Activated CD4-positive, alpha-beta T cell treated with anti-CD3 and anti-CD28 coated beads for 36 hours (primary cell): ENCODE data around the gene ISYNA1. TPM values are rescaled to one million over a fixed set of nuclear protein-coding genes. Genes with fewer than 3 reads are reported as not detected.

Source experiments
- ATAC-seq: fragments of 200-7000 bp; cut with Tn5 transposase; one replicate; pipeline ENCODE4 v1.10.0; 2021; ENCODE audit warnings: mild to moderate bottlenecking, moderate library complexity
- CTCF ChIA-PET: fragments of 350-600 bp; sonication (Branson Sonifier 250); formaldehyde crosslinking; loops from one replicate; lab custom pipeline; 2021; ENCODE audit warnings: antibody characterized with exemption; lab: Charles Lee
- POLR2A ChIA-PET: fragments of 350-600 bp; sonication (Branson Sonifier 250); formaldehyde crosslinking; loops from one replicate; lab custom pipeline; 2021; ENCODE audit warnings: antibody characterized with exemption, inconsistent platforms; lab: Charles Lee
- DNase-seq: peaks from one replicate; pipeline ENCODE4 v3.0.0-alpha.2; 2020
- H3K27ac Mint-ChIP-seq: one replicate; pipeline ENCODE4 v1.8.0; 2021; ENCODE audit warnings: mixed read lengths
- H3K27me3 Mint-ChIP-seq: one replicate; pipeline ENCODE4 v1.8.0; 2021; ENCODE audit warnings: mixed read lengths
- H3K36me3 Mint-ChIP-seq: one replicate; pipeline ENCODE4 v1.8.0; 2021; ENCODE audit warnings: low read depth, mixed read lengths
- H3K4me1 Mint-ChIP-seq: one replicate; pipeline ENCODE4 v1.8.0; 2021; ENCODE audit warnings: mixed read lengths
- H3K4me3 Mint-ChIP-seq: one replicate; pipeline ENCODE4 v1.8.0; 2021; ENCODE audit warnings: mild to moderate bottlenecking, moderate library complexity, mixed read lengths
- H3K9me3 Mint-ChIP-seq: one replicate; pipeline ENCODE4 v1.8.0; 2021; ENCODE audit warnings: low read depth, mixed read lengths
- intact Hi-C, 2 experiments: fragments of 100-400 bp; cut with DNase I in 1 of 2; cut with micrococcal nuclease in 1 of 2; formaldehyde crosslinking; loops; one replicate each; pipeline versions ENCODE4 v1.14.2 to v1.15.1; 2022 to 2024; cut with DNase I, micrococcal nuclease
- total RNA-seq, 2 experiments: library from RNA; stranded (reverse); gene quantifications; one replicate each; pipeline ENCODE4 v1.2.3, GENCODE V29; 2021

The ISYNA1 gene
- total RNA-seq, 2 experiments from 2014 or later: 18.8 to 23.3 TPM

- H3K4me3 Mint-ChIP-seq: no peak overlapping the region
- POLR2A ChIA-PET: interaction anchor here (0.6 kb wide), 1 partner anchor 936 kb away, joined by 4 read pairs; no protein-coding TSS in a partner anchor
These were observed 5.5 kb upstream of the ISYNA1 start for GRCh38 chr19:18443406-18443805.

GRCh38 chr19:18442941-18443340, 5.0 kb upstream of the ISYNA1 start:
- no peak overlapping the region for H3K4me3 Mint-ChIP-seq
- H3K4me1 Mint-ChIP-seq: peaks cover 12% of the 10 kb centered on the region
- no peak for DNase-seq
- H3K27me3 Mint-ChIP-seq: no peaks in the 10 kb centered on the region
- ATAC-seq: no peak
- ChIA-PET CTCF (interaction anchor here (0.7 to 1.2 kb wide), 4 partner anchors 9 to 414 kb away, joined by 3 to 4 read pairs (median 3); no protein-coding TSS in a partner anchor), POLR2A (interaction anchor here (0.6 kb wide), 1 partner anchor 937 kb away, joined by 4 read pairs; no protein-coding TSS in a partner anchor)
- intact Hi-C loops: no loop called here
- peak overlapping the region; percentile 87 for H3K27ac Mint-ChIP-seq
- H3K9me3 Mint-ChIP-seq: peaks cover 3% of the 10 kb centered on the region
- H3K36me3 Mint-ChIP-seq: peaks cover 14% of the 10 kb centered on the region

More at GRCh38 chr19:18443406-18443805, 5.5 kb upstream of the ISYNA1 start:
- DNase-seq (no peak), ATAC-seq (no peak)
- H3K9me3 Mint-ChIP-seq: peaks cover 3% of the 10 kb centered on the region
- peaks cover 12% of the 10 kb centered on the region for H3K4me1 Mint-ChIP-seq
- peaks cover 16% of the 10 kb centered on the region for H3K36me3 Mint-ChIP-seq
- no peaks in the 10 kb centered on the region for H3K27me3 Mint-ChIP-seq
- intact Hi-C loops: no loop called here
- CTCF ChIA-PET: interaction anchor here (1.0 to 1.2 kb wide), 3 partner anchors 8 to 414 kb away, joined by 3 to 4 read pairs (median 3); no protein-coding TSS in a partner anchor
- H3K27ac Mint-ChIP-seq: no peak overlapping the region

GRCh38 chr19:18441804-18442788, 4.2 kb upstream of the ISYNA1 start:
- Mint-ChIP-seq H3K4me1 (peaks cover 13% of the 10 kb centered on the region), H3K36me3 (peaks cover 14% of the 10 kb centered on the region), H3K4me3 (no peak overlapping the region), H3K27ac (peak overlapping the region; percentile 87), H3K9me3 (peaks cover 3% of the 10 kb centered on the region), H3K27me3 (no peaks in the 10 kb centered on the region)
- CTCF ChIA-PET: interaction anchor here (0.7 to 1.5 kb wide), 5 partner anchors 9 to 415 kb away, joined by 3 to 4 read pairs (median 3); no protein-coding TSS in a partner anchor
- POLR2A ChIA-PET: no interaction called here
- intact Hi-C loops: no loop called here
- no peak for ATAC-seq
- peak; percentile 50 for DNase-seq

DNA sequence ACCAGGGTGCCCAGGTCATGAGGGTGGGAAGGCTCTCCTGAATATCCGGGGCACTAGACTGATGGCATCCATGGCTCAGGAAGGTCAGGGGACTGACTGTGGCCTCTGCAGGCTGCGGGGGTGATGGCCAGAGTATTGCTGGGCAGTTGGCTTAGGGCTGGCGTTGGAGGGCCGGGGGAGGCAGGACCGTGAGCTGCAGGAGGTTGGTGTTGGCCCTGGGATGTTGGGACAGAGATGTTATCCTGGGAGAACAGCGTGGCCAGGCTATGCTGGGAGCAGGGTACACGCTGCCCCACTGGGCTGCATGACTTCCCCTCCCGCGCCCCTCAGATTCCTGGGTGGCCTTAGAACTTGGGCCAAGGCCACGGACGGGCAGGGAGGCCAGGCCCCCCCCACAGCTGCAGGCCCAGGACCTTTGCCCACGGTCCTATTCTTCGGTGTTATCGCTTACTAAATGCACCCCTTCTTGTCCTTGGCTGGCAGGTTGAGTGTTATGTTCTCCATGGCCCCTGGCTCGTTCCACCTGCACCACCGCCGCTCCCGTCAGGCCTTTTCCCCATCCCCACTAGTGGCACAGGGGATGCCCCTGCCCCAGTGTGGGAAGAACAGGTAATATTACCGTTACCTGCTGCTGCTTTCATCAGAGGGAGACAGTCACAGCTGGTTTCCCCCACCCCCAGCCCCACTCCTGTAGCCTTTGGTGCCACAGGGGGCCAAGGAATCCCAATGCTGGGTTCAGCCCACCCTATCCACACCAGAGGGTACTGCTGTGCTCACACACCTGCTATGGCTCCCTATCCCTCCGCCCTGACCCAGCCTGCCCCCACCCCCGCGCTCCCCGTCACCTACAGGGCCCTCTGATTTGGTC, 3.2 kb upstream of the ISYNA1 start:
- H3K36me3 Mint-ChIP-seq: peaks cover 15% of the 10 kb centered on the region
- H3K4me1 Mint-ChIP-seq: peaks cover 19% of the 10 kb centered on the region
- ATAC-seq: no peak
- POLR2A ChIA-PET: interaction anchor here (0.7 to 1.0 kb wide), 2 partner anchors 29 to 41 kb away, joined by 3 to 4 read pairs; no protein-coding TSS in a partner anchor
- H3K27ac Mint-ChIP-seq: no peak overlapping the region
- peaks cover 3% of the 10 kb centered on the region for H3K9me3 Mint-ChIP-seq
- no peak overlapping the region for H3K4me3 Mint-ChIP-seq
- H3K27me3 Mint-ChIP-seq: no peaks in the 10 kb centered on the region
- intact Hi-C loops: no loop called here
- no peak for DNase-seq
- CTCF ChIA-PET: interaction anchor here (0.6 to 1.5 kb wide), 3 partner anchors 10 to 403 kb away, joined by 3 to 4 read pairs (median 4); no protein-coding TSS in a partner anchor

DNA sequence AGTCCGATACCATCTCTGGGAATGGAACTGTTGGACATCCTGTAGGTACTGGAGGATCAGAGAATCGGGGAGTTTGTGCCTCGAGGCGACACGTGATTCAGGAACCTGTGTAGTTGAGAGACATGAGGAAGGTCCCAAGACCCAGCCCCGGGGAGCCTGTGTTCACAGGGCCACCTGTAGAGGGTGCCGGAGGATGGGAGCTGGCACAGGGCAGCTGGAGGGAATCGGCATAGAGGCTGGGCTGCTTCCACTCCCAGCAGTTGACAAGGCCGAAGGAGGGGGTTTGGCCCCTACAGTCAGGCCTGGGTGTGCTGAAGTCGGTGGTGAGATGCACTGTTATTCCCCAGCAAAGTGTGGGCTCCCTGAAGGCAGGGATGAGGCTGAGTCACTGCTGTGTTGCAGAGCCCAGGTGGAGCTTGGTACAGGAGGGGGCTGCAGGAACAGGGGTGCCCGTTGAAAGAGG, 2.5 kb upstream of the ISYNA1 start:
- Mint-ChIP-seq H3K27me3 (no peaks in the 10 kb centered on the region), H3K4me3 (no peak overlapping the region), H3K9me3 (peaks cover 3% of the 10 kb centered on the region), H3K4me1 (peaks cover 23% of the 10 kb centered on the region), H3K27ac (no peak overlapping the region), H3K36me3 (peaks cover 14% of the 10 kb centered on the region)
- CTCF ChIA-PET: interaction anchor here (0.6 to 1.5 kb wide), 3 partner anchors 11 to 404 kb away, joined by 3 to 4 read pairs (median 4); no protein-coding TSS in a partner anchor
- POLR2A ChIA-PET: interaction anchor here (0.7 to 1.0 kb wide), 2 partner anchors 30 to 42 kb away, joined by 3 to 4 read pairs; no protein-coding TSS in a partner anchor
- ATAC-seq (peak; percentile 51), DNase-seq (peak; percentile 73)
- intact Hi-C loops: no loop called here

- Mint-ChIP-seq H3K27me3 (no peaks in the 10 kb centered on the region), H3K27ac (no peak overlapping the region), H3K4me3 (no peak overlapping the region), H3K36me3 (peaks cover 14% of the 10 kb centered on the region), H3K4me1 (peaks cover 23% of the 10 kb centered on the region), H3K9me3 (peaks cover 3% of the 10 kb centered on the region)
- POLR2A ChIA-PET: no interaction called here
- ATAC-seq: no peak
- no peak for DNase-seq
- intact Hi-C loops: loop anchor here in 1 of 2 experiments (5.0 kb wide), 1 partner anchor 347 kb away; no protein-coding TSS in a partner anchor
- CTCF ChIA-PET: no interaction called here
These were observed 1.9 kb upstream of the ISYNA1 start for GRCh38 chr19:18439910-18440237.

- H3K9me3 Mint-ChIP-seq: peaks cover 3% of the 10 kb centered on the region
- H3K4me1 Mint-ChIP-seq: peaks cover 23% of the 10 kb centered on the region
- ATAC-seq: no peak
- ChIA-PET POLR2A (interaction anchor here (0.8 to 1.0 kb wide), 2 partner anchors 83 to 219 kb away, joined by 3 to 5 read pairs; partner anchors contain the start of gene ELL), CTCF (interaction anchor here (0.6 to 0.7 kb wide), 2 partner anchors 208 to 654 kb away, joined by 3 to 5 read pairs; no protein-coding TSS in a partner anchor)
- peaks cover 17% of the 10 kb centered on the region for H3K36me3 Mint-ChIP-seq
- H3K4me3 Mint-ChIP-seq: no peak overlapping the region
- no peak for DNase-seq
- H3K27me3 Mint-ChIP-seq: no peaks in the 10 kb centered on the region
- intact Hi-C loops: loop anchor here in 1 of 2 experiments (5.0 kb wide), 1 partner anchor 348 kb away; no protein-coding TSS in a partner anchor
- H3K27ac Mint-ChIP-seq: no peak overlapping the region
These were observed 1.3 kb upstream of the ISYNA1 start for GRCh38 chr19:18439025-18439909.

DNA sequence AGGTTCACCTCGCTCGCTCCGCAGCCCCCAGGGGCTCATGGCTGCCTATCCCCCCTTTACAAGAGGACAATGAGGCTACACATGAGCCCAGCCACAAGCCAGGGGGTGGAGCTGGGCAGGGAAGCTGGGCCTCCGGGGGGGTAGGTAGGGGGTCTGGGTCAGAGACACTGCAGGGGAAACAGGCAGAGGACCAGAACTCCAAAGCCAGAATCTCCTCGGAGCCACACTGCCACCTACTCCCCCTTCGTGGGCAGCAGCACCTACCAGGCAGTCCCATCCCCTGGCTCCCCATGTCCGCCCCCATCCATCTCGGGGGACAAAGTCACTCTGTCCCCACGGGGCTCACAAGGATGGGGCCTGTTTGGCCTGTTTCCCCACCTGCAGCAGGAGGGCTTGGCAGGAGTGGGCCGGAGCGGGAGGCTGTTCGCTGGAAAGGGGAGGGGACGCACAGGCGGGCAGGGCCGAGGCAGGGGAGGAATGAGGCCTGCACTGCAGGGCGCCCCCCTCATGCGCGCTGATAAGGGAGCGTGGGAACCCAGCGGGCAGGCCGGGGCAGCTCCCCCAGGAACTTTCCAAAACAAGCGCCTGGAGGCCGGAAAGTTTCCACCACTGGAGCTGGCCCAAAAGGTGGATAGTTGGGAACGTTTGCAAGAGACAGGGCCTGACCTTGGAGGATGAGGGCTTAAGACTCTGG, 545 bp upstream of the ISYNA1 start:
- intact Hi-C loops: loop anchor here in 1 of 2 experiments (5.0 kb wide), 1 partner anchor 349 kb away; no protein-coding TSS in a partner anchor
- no peak for ATAC-seq
- Mint-ChIP-seq H3K36me3 (peaks cover 17% of the 10 kb centered on the region), H3K4me1 (peaks cover 25% of the 10 kb centered on the region), H3K27ac (no peak overlapping the region), H3K4me3 (no peak overlapping the region), H3K27me3 (no peaks in the 10 kb centered on the region), H3K9me3 (peaks cover 3% of the 10 kb centered on the region)
- POLR2A ChIA-PET: interaction anchor here (0.8 to 1.0 kb wide), 2 partner anchors 83 to 219 kb away, joined by 3 to 5 read pairs; partner anchors contain the start of gene ELL
- CTCF ChIA-PET: interaction anchor here (0.6 kb wide), 1 partner anchor 208 kb away, joined by 5 read pairs; no protein-coding TSS in a partner anchor
- DNase-seq: no peak
